OCI-LY7 (cell line): ENCODE results near the gene GREB1.

Experiments used
- CTCF ChIP-seq: fragments of 200-600 bp; sonication (generic); conservative IDR thresholded peaks from 2 replicates; pipeline ENCODE4 v1.5.1; 2014; ENCODE audit warnings: mild to moderate bottlenecking, antibody characterized with exemption, low read length, moderate library complexity, mixed read lengths
- EZH2phosphoT487 ChIP-seq: fragments of 200-600 bp; sonication (generic); IDR thresholded peaks from 2 replicates; pipeline ENCODE4 v1.6.1; 2018; ENCODE audit warnings: low read depth, borderline replicate concordance, mild to moderate bottlenecking, mixed run types, antibody characterized with exemption, low read length, moderate library complexity, mixed read lengths

GRCh38 chr2:11577101-11577883 is 43.4 kb downstream of the GREB1 start:
- TF ChIP-seq CTCF, result no peak
- TF ChIP-seq EZH2phosphoT487, result no peak
